H9 (cell line): Measurements from ENCODE around the gene TSPOAP1. TPM values are rescaled to one million over a fixed set of nuclear protein-coding genes. Genes with fewer than 3 reads are reported as not detected.

ENCODE experiments used
- DNase-seq: peaks from one replicate; pipeline ENCODE4 v3.0.0-alpha.2; 2017
- H2AFZ ChIP-seq: one replicate; pipeline ENCODE4 v1.6.1; 2013; ENCODE audit warnings: mild to moderate bottlenecking, low read length, control low read depth, moderate library complexity
- H2AK5ac ChIP-seq: 2 replicates; pipeline ENCODE4 v1.6.1; 2013; ENCODE audit warnings: low read length, control low read depth, mixed read lengths; ENCODE audit not compliant: insufficient read length
- H2BK120ac ChIP-seq: one replicate; pipeline ENCODE4 v1.6.1; 2013; ENCODE audit warnings: low read depth, mild to moderate bottlenecking, low read length, control low read depth, inconsistent platforms; ENCODE audit not compliant: poor library complexity, severe bottlenecking
- H2BK12ac ChIP-seq: 2 replicates; pipeline ENCODE4 v1.6.1; 2013; ENCODE audit warnings: low read length, control low read depth, mixed read lengths, low read depth; ENCODE audit not compliant: insufficient read length
- H2BK15ac ChIP-seq: 2 replicates; pipeline ENCODE4 v1.6.1; 2013; ENCODE audit warnings: low read depth, low read length, control low read depth
- H2BK20ac ChIP-seq: one replicate; pipeline ENCODE4 v1.6.1; 2013; ENCODE audit warnings: low read depth, mild to moderate bottlenecking, low read length, control low read depth, inconsistent platforms; ENCODE audit not compliant: poor library complexity, severe bottlenecking
- H2BK5ac ChIP-seq: 2 replicates; pipeline ENCODE4 v1.6.1; 2013; ENCODE audit warnings: low read length, control low read depth, mixed read lengths; ENCODE audit not compliant: insufficient read length
- H3K14ac ChIP-seq: 2 replicates; pipeline ENCODE4 v1.6.1; 2013; ENCODE audit warnings: low read length, control low read depth; ENCODE audit not compliant: insufficient read depth
- H3K18ac ChIP-seq: 2 replicates; pipeline ENCODE4 v1.6.1; 2013; ENCODE audit warnings: low read depth, mild to moderate bottlenecking, mixed read lengths, low read length, control low read depth; ENCODE audit not compliant: insufficient read length
- H3K23ac ChIP-seq: 2 replicates; pipeline ENCODE4 v1.6.1; 2013; ENCODE audit warnings: low read length, control low read depth, mixed read lengths, low read depth; ENCODE audit not compliant: insufficient read length
- H3K23me2 ChIP-seq: 2 replicates; pipeline ENCODE4 v1.6.1; 2013; ENCODE audit warnings: low read depth, mild to moderate bottlenecking, mixed read lengths, low read length, control low read depth; ENCODE audit not compliant: insufficient read length, poor library complexity, severe bottlenecking
- H3K27ac ChIP-seq: 2 replicates; pipeline ENCODE4 v1.5.1; 2013; ENCODE audit warnings: low read length, control low read depth, mixed read lengths, low read depth; ENCODE audit not compliant: insufficient read length
- H3K27me3 ChIP-seq: 2 replicates; pipeline ENCODE4 v1.6.1; 2013; ENCODE audit warnings: low read length, control low read depth, inconsistent platforms; ENCODE audit not compliant: insufficient read depth
- H3K4ac ChIP-seq: 2 replicates; pipeline ENCODE4 v1.6.1; 2013; ENCODE audit warnings: low read depth, mild to moderate bottlenecking, control low read depth, inconsistent platforms, low read length, moderate library complexity
- H3K4me1 ChIP-seq: 2 replicates; pipeline ENCODE4 v1.6.1; 2013; ENCODE audit warnings: low read length, control low read depth, inconsistent platforms; ENCODE audit not compliant: insufficient read depth
- H3K4me2 ChIP-seq: 2 replicates; pipeline ENCODE4 v1.6.1; 2013; ENCODE audit warnings: low read length, control low read depth, mixed read lengths; ENCODE audit not compliant: insufficient read length, insufficient read depth
- H3K56ac ChIP-seq: 2 replicates; pipeline ENCODE4 v1.6.1; 2013; ENCODE audit warnings: low read depth, mild to moderate bottlenecking, mixed read lengths, low read length, control low read depth; ENCODE audit not compliant: insufficient read length
- H3K79me1 ChIP-seq: 2 replicates; pipeline ENCODE4 v1.6.1; 2013; ENCODE audit warnings: low read depth, mild to moderate bottlenecking, moderate library complexity, low read length, control low read depth, inconsistent platforms; ENCODE audit not compliant: insufficient read depth, poor library complexity, severe bottlenecking
- H3K79me2 ChIP-seq: 2 replicates; pipeline ENCODE4 v1.6.1; 2013; ENCODE audit warnings: low read length, control low read depth, inconsistent platforms; ENCODE audit not compliant: insufficient read depth
- H3K9ac ChIP-seq: 2 replicates; pipeline ENCODE4 v1.6.1; 2013; ENCODE audit warnings: low read length, control low read depth, mixed read lengths; ENCODE audit not compliant: insufficient read length; ENCODE audit errors: extremely low read depth
- H3K9me3 ChIP-seq: one replicate; pipeline ENCODE4 v1.6.1; 2013; ENCODE audit warnings: low read depth, low read length, inconsistent platforms; ENCODE audit not compliant: control insufficient read depth
- H3T11ph ChIP-seq: one replicate; pipeline ENCODE4 v1.6.1; 2013; ENCODE audit warnings: mild to moderate bottlenecking, low read length, control low read depth, inconsistent platforms
- H4K20me1 ChIP-seq: one replicate; pipeline ENCODE4 v1.6.1; 2013; ENCODE audit not compliant: control insufficient read depth, insufficient read length, insufficient read depth
- H4K5ac ChIP-seq: 2 replicates; pipeline ENCODE4 v1.6.1; 2013; ENCODE audit warnings: low read depth, mild to moderate bottlenecking, mixed read lengths, low read length, control low read depth; ENCODE audit not compliant: insufficient read length
- H4K8ac ChIP-seq: replicated peaks from 2 replicates; pipeline ENCODE4 v1.6.1; 2013; ENCODE audit warnings: low read length, control low read depth, mixed read lengths, low read depth; ENCODE audit not compliant: insufficient read length
- H4K91ac ChIP-seq: 2 replicates; pipeline ENCODE4 v1.6.1; 2013; ENCODE audit warnings: low read depth, mild to moderate bottlenecking, moderate library complexity, mixed read lengths, low read length, control low read depth; ENCODE audit not compliant: insufficient read length
- H3K27ac Mint-ChIP-seq, 3 experiments: 2 replicates in 2 of 3; 3 replicates in 1 of 3; pipeline ENCODE4 v1.8.0; 2020 to 2021; ENCODE audit warnings: mixed read lengths in 3 of 3, mild to moderate bottlenecking in 1 of 3, moderate library complexity in 1 of 3
- H3K27me3 Mint-ChIP-seq: 2 replicates; pipeline ENCODE4 v1.8.0; 2021; ENCODE audit warnings: low read depth, mild to moderate bottlenecking, moderate library complexity, mixed read lengths
- H3K36me3 Mint-ChIP-seq, 3 experiments: 2 replicates in 2 of 3; 3 replicates in 1 of 3; pipeline ENCODE4 v1.8.0; 2020 to 2021; ENCODE audit warnings: low read depth in 3 of 3, mixed read lengths in 3 of 3; ENCODE audit not compliant: insufficient read depth in 1 of 3
- H3K4me1 Mint-ChIP-seq, 2 experiments: 2 replicates each; pipeline ENCODE4 v1.8.0; 2020; ENCODE audit warnings: mixed read lengths in 2 of 2
- H3K4me3 Mint-ChIP-seq, 2 experiments: 2 replicates in 1 of 2; 3 replicates in 1 of 2; pipeline ENCODE4 v1.8.0; 2020 to 2021; ENCODE audit warnings: mild to moderate bottlenecking in 2 of 2, mixed read lengths in 2 of 2, moderate library complexity in 1 of 2
- H3K9me3 Mint-ChIP-seq, 2 experiments: 2 replicates in 1 of 2; 3 replicates in 1 of 2; pipeline ENCODE4 v1.8.0; 2020; ENCODE audit warnings: mild to moderate bottlenecking in 2 of 2, mixed read lengths in 2 of 2, moderate library complexity in 1 of 2
- WGBS: extraction: QIAGEN DNeasy Blood & Tissue Kit; methylation state at CpG from one replicate; pipeline ENCODE4 v1.1.7; 2013; ENCODE audit warnings: missing lambda C conversion rate, low lambda C conversion rate, mixed read lengths; ENCODE audit not compliant: insufficient read length; ENCODE audit errors: extremely low coverage; 5-methylcytosine and 5-hydroxymethylcytosine counted together
- total RNA-seq: library from RNA; stranded (reverse); gene quantifications from 2 replicates; pipeline ENCODE4 v1.2.1, GENCODE V29; 2021
- TF ChIP-seq, protein P1 (sequence below): fragments of 200-600 bp; sonication (generic); conservative IDR thresholded peaks from 3 replicates; pipeline ENCODE4 v1.8.0; 2021; ENCODE audit warnings: antibody characterized with exemption, mild to moderate bottlenecking

TSPOAP1 gene
- total RNA-seq, 1 experiment from 2014 or later = 17.3 TPM

DNA sequence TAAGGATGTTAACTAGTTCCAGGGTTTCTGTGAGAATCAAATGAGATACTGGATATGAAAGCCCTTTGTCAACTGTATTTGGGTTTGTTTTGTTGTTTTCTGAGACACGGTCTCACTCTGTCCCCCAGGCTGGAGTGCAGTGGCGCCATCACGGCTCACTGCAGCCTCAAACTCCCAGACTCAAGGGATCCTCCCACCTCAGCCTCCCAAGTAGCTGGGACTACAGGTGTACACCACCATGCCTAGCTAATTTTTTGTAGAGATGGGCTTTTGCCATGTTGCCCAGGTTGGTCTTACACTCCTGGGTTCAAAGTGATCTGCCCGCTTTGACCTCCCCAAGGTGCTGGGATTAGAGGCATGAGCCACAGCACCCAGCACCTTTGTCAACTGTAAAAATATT lies 14.5 kb upstream of the TSPOAP1 start:
- Histone ChIP-seq H3K18ac (no peak overlapping the region), H2BK12ac (no peak overlapping the region), H3K23me2 (no peaks in the 10 kb centered on the region), H3K4me2 (no peak overlapping the region), H3K4me1 (no peaks in the 10 kb centered on the region; the same call in 1 of the 2 replicates), H2BK120ac (no peak overlapping the region), H3K56ac (no peak overlapping the region), H3K23ac (no peak overlapping the region), H3K9ac (no peak overlapping the region), H3K27ac (no peak overlapping the region), H2BK20ac (no peak overlapping the region), H3K27me3 (no peaks in the 10 kb centered on the region), H3T11ph (no peak overlapping the region), H2AFZ (no peak overlapping the region), H3K79me1 (no peaks in the 10 kb centered on the region), H2BK15ac (no peak overlapping the region), H3K79me2 (no peaks in the 10 kb centered on the region), H2AK5ac (no peak overlapping the region), H4K91ac (no peak overlapping the region), H2BK5ac (no peak overlapping the region), H4K5ac (no peak overlapping the region), H3K14ac (no peak overlapping the region), H4K20me1 (no peaks in the 10 kb centered on the region), H3K9me3 (no peaks in the 10 kb centered on the region), H3K4ac (no peak overlapping the region), H4K8ac (no peak overlapping the region)
- H3K27me3 Mint-ChIP-seq = peaks cover 3% of the 10 kb centered on the region
- H3K4me3 Mint-ChIP-seq = no peak overlapping the region
- H3K9me3 Mint-ChIP-seq = no peaks in the 10 kb centered on the region
- DNase-seq = no peak
- no peak overlapping the region; a peak in 1 of 7 replicates for H3K27ac Mint-ChIP-seq
- H3K36me3 Mint-ChIP-seq = peaks cover 20 to 43% (median 42%) of the 10 kb centered on the region in 3 experiments
- TF ChIP-seq, protein P1, sequence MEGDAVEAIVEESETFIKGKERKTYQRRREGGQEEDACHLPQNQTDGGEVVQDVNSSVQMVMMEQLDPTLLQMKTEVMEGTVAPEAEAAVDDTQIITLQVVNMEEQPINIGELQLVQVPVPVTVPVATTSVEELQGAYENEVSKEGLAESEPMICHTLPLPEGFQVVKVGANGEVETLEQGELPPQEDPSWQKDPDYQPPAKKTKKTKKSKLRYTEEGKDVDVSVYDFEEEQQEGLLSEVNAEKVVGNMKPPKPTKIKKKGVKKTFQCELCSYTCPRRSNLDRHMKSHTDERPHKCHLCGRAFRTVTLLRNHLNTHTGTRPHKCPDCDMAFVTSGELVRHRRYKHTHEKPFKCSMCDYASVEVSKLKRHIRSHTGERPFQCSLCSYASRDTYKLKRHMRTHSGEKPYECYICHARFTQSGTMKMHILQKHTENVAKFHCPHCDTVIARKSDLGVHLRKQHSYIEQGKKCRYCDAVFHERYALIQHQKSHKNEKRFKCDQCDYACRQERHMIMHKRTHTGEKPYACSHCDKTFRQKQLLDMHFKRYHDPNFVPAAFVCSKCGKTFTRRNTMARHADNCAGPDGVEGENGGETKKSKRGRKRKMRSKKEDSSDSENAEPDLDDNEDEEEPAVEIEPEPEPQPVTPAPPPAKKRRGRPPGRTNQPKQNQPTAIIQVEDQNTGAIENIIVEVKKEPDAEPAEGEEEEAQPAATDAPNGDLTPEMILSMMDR = no peak
- no CpG with 5 or more reads among the region's 4 CpGs for WGBS
- peaks cover 14% of the 10 kb centered on the region in 2 experiments for H3K4me1 Mint-ChIP-seq
